OCI-LY3 (cell line): ENCODE results near the gene RDH13.

Experiments
- CTCF ChIP-seq: fragments of 200-600, 300-600 bp; sonication (generic); IDR thresholded peaks from 2 replicates; pipeline ENCODE4 v1.5.1; 2014; ENCODE audit warnings: antibody characterized with exemption, low read length, low read depth
- EZH2phosphoT487 ChIP-seq: fragments of 200-600 bp; shearing (Covaris generic); IDR thresholded peaks from 2 replicates; pipeline ENCODE4 v1.6.1; 2018; ENCODE audit warnings: antibody characterized with exemption, mixed run types, low read depth

GRCh38 chr19:54995561-54995960, 67.4 kb downstream of the RDH13 start:
- no peak for TF ChIP-seq CTCF
- TF ChIP-seq EZH2phosphoT487 = no peak
